GM21381 (cell line): ENCODE data around the gene RFX5.
"Not testable (repeated sequence)": the region's sequence is repeated elsewhere in the genome, so short reads cannot be mapped to it uniquely, and the experiment has no call there.

Experiments
- ATAC-seq: cut with Tn5 transposase; IDR thresholded peaks from one replicate; pipeline ENCODE4 v1.9.1; 2021; ENCODE audit warnings: mild to moderate bottlenecking, moderate library complexity; ENCODE audit not compliant: unreplicated experiment

Gene RFX5

DNA sequence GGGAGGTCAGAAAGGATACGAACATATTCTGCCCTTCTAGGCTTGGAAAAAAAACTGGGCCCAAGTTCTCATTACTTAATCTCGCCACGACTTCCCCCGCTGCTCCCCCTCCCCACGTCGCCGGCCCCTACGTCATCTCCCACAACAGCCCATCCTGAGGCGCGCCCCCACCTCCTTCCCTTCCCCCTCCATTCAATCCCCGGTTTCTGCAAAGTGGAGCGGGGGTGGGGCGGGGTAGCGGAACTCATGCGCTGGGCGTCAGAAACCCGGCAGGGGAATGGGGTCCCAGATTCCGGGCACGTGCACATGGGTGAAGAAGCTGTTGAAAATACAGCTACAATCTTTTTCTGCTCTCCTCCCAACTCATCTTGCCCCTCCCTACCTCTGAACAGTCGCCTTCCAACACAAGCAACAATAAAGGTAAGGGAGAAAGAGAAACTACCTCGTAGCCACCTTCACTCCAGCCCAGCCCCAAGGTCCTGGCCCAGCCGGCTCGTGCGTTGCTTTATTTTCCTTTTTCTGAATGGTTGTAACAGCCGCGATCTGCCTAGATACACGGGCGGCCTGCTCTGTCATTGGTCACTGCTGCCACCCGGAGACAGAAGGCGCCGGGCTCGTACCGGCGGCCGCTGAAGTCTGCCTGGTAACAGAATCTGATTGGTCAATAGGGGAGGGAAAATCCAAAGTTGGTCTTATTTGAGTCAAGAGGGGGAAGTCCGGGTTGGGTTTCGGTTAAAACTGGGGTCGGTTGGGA, at the start of gene RFX5:
RFX5 (minus strand) TSS at position 484 of the 754 bp plus-strand sequence. CDS start 932 bp downstream, outside the sequence.
- peak; percentile 92 for ATAC-seq

- not testable (repeated sequence) for ATAC-seq
Observed at GRCh38 chr1:151396265-151396664, 49.2 kb upstream of the RFX5 start.

DNA sequence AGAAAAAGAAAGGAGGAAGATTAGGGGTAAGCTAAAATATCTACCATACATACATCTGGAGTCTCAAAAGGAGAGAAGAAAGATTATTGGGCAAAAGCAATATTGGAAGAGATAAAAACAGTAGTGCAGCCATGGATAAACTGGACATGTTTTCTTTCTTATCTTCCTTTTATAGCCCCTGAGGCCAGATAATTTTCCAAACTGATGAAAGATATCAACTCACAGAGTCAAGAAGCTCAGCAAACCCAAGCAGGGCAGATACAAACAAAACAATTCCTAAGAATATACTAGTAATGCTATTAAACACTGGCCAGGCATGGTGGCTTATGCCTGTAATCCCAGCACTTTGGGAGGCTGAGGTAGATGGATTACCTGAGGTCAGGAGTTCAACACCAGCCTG, 46.5 kb upstream of the RFX5 start:
- ATAC-seq = no peak

GRCh38 chr1:151391079-151391563, 44.1 kb upstream of the RFX5 start:
- no peak for ATAC-seq

GRCh38 chr1:151390221-151391078, 43.4 kb upstream of the RFX5 start:
- not testable (repeated sequence) for ATAC-seq

GRCh38 chr1:151386002-151386401, 39.0 kb upstream of the RFX5 start:
- no peak for ATAC-seq

- no peak for ATAC-seq
Observed at GRCh38 chr1:151384584-151384983, 37.5 kb upstream of the RFX5 start.

DNA sequence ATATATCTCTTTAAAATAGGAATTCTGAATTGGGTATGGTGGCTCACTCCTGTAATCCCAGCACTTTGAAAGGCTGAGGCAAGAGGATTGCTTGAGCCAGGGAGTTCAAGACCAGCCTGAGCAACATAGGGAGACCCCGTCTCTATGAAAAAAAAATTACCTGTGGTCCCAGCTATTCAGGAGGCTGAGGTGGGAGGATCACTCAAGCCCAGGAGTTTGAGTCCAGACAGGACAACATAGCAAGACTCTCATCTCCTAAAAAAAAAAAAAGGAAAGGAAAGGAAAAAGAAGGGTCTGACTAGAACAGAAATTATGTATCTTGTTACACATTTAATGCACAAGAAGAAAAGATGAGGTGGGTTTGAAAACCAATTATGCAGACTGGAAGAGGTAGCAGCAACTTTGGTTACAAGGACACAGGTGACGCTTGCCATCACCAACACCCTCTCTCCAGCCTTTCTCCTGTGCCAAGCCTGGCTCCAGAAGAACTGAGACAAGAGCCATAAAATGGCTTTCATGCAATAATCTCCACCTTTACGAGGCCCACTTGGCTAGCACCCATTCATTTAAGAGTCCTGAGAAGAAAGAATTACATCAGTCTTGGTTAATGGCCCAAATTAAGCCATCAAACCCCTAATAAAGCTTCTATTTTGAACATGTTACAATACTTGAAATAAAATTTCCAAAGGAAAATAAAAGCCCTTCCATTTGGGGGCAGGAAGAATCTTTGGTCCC, 30.3 kb upstream of the RFX5 start:
- ATAC-seq = no peak

- ATAC-seq = no peak
Observed at GRCh38 chr1:151373196-151373595, 26.1 kb upstream of the RFX5 start.

- no peak for ATAC-seq
Observed at GRCh38 chr1:151372058-151372934, 25.2 kb upstream of the RFX5 start, which contains the start of gene SELENBP1. TSS of gene SELENBP1 (minus strand) at chr1:151372705. CDS start at chr1:151372641, 64 bp downstream.

DNA sequence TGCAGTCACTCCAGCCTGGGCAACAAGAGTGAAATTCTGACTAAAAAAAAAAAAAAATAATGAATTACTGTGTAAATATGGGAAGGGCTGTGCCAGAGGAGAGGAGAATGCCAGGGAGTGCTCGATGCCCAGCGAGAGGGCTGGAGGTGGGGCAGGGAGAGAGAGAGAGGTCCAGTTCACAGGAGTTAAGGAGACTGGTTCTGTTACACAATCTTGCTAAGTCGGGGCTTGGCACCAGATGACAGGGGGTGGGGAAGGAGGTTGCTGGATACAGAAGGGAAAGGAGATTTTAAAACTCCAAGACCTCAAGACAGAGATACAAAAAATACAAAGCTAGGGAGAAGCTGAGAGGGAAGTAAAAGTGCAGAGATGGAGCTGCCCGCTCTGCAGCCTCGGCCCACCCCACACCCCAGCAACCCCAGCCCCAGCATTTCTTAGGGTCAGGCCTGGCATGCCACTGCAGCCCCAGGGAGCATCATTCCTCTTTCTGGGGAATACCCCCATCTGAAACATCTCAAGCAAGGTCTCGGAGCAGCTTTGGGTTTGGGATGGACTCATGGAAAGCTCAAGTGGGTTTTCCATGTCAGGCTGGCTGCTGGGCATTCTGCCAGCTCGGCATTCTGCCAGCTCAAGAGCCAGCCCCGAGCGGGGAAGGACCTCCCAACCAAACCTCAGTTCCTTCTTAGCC, 24.5 kb upstream of the RFX5 start:
- ATAC-seq = no peak

DNA sequence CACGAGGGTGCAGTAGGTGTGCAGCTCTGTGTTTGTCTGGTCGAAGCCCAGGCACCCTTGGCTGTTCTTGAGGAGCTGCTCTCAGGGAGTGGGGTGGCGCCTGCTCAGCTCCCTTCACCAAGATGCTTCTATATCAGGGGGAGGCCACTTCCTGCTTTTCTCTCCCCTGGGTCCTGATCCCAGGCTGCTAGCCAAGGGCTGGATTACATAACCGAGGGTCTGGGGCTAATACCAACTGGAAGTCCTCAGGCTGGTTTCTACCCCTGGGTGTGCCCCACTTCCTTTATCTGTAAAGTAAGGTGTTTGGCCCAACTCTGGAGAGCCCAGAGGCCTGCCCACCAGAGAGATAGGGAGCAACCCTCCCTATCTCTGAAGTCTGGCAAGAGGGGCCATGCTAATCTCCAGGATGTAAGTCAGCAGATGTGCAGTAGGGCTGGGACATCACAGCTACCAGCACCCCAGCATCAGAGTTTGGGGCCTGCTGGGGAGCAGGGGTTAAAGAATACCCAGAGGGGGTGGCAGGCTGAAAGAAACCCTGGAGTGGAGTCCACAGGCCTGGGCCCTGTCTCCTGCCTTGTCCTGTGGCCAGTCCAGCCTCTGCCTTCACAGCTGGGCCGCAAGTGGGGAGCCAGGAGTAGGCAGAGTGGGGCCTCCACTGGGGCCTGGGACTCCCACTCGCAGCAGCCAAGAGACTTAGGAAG, 23.3 kb upstream of the RFX5 start:
- ATAC-seq = no peak

- no peak for ATAC-seq
Observed at GRCh38 chr1:151369621-151370048, 22.6 kb upstream of the RFX5 start.

GRCh38 chr1:151369302-151369610, 22.2 kb upstream of the RFX5 start:
- ATAC-seq = no peak

- ATAC-seq = no peak
Observed at GRCh38 chr1:151368393-151369301, 21.6 kb upstream of the RFX5 start.

- no peak for ATAC-seq
Observed at GRCh38 chr1:151367658-151368392, 20.8 kb upstream of the RFX5 start.

DNA sequence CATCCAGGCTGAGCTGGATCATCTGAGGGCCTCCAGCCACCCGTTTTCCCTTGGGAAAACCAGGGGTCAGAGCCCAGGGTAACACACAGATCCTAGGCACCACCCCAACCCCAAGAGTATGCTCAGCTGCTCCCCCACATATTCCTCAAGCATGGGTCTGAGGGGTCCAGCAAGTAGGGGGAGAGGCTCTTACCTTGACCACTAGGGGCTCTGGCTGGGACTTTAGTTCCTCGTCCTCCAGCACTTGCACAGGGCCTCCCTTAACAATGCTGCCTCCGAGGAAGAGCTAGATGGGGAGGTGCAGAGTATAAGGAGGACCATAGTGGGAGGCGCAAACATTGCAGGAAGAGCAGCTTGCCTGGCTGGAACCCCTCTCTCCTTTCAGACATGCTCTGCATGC, 17.9 kb upstream of the RFX5 start:
- ATAC-seq = no peak
